ES-I3 (cell line): ENCODE data around the gene ZNF488.

Source experiments
- H3K36me3 ChIP-seq: 2 replicates; pipeline ENCODE4 v1.6.1; 2013; ENCODE audit warnings: mild to moderate bottlenecking, low read length, control low read depth, moderate library complexity; ENCODE audit not compliant: insufficient read depth
- H3K4me1 ChIP-seq: 2 replicates; pipeline ENCODE4 v1.6.1; 2013; ENCODE audit warnings: mild to moderate bottlenecking, control low read depth, low read length; ENCODE audit not compliant: insufficient read depth
- H3K9ac ChIP-seq: 2 replicates; pipeline ENCODE4 v1.6.1; 2013; ENCODE audit warnings: low read depth, mild to moderate bottlenecking, low read length, moderate library complexity
- H3K9me3 ChIP-seq: 2 replicates; pipeline ENCODE4 v1.6.1; 2013; ENCODE audit warnings: mild to moderate bottlenecking, low read length, moderate library complexity; ENCODE audit not compliant: control insufficient read depth, insufficient read depth

ZNF488 gene

GRCh38 chr10:47371629-47372485, 12.2 kb downstream of the ZNF488 start:
- Histone ChIP-seq H3K4me1 (peaks cover 10% of the 10 kb centered on the region; the same call in 1 of the 2 replicates), H3K9me3 (no peaks in the 10 kb centered on the region), H3K36me3 (no peaks in the 10 kb centered on the region), H3K9ac (no peak overlapping the region)

GRCh38 chr10:47370878-47371277, 13.2 kb downstream of the ZNF488 start:
- H3K9me3 ChIP-seq, result no peaks in the 10 kb centered on the region
- H3K4me1 ChIP-seq, result peaks cover 10% of the 10 kb centered on the region; the same call in 1 of the 2 replicates
- no peak overlapping the region for H3K9ac ChIP-seq
- H3K36me3 ChIP-seq, result no peaks in the 10 kb centered on the region

- Histone ChIP-seq H3K36me3 (no peaks in the 10 kb centered on the region), H3K9ac (no peak overlapping the region), H3K4me1 (peaks cover 10% of the 10 kb centered on the region; the same call in 1 of the 2 replicates), H3K9me3 (no peaks in the 10 kb centered on the region)
Measured at GRCh38 chr10:47370015-47370767, 13.9 kb downstream of the ZNF488 start.

GRCh38 chr10:47369251-47369894, 14.7 kb downstream of the ZNF488 start:
- no peak overlapping the region for H3K9ac ChIP-seq
- H3K9me3 ChIP-seq, result no peaks in the 10 kb centered on the region
- H3K36me3 ChIP-seq, result no peaks in the 10 kb centered on the region
- peaks cover 10% of the 10 kb centered on the region; the same call in 1 of the 2 replicates for H3K4me1 ChIP-seq

GRCh38 chr10:47368431-47369180, 15.5 kb downstream of the ZNF488 start:
- H3K36me3 ChIP-seq, result no peaks in the 10 kb centered on the region
- H3K9ac ChIP-seq, result no peak overlapping the region
- H3K9me3 ChIP-seq, result no peaks in the 10 kb centered on the region
- peaks cover 10% of the 10 kb centered on the region; the same call in 1 of the 2 replicates for H3K4me1 ChIP-seq

GRCh38 chr10:47367646-47368045, 16.4 kb downstream of the ZNF488 start:
- Histone ChIP-seq H3K36me3 (no peaks in the 10 kb centered on the region), H3K9ac (no peak overlapping the region), H3K9me3 (no peaks in the 10 kb centered on the region), H3K4me1 (peaks cover 6% of the 10 kb centered on the region; the same call in 1 of the 2 replicates)

- Histone ChIP-seq H3K9ac (no peak overlapping the region), H3K9me3 (no peaks in the 10 kb centered on the region), H3K36me3 (no peaks in the 10 kb centered on the region), H3K4me1 (no peaks in the 10 kb centered on the region)
Measured at GRCh38 chr10:47366731-47367460, 17.2 kb downstream of the ZNF488 start.

GRCh38 chr10:47366181-47366631, 17.9 kb downstream of the ZNF488 start:
- H3K9me3 ChIP-seq, result no peaks in the 10 kb centered on the region
- no peaks in the 10 kb centered on the region for H3K4me1 ChIP-seq
- H3K9ac ChIP-seq, result no peak overlapping the region
- no peaks in the 10 kb centered on the region for H3K36me3 ChIP-seq

GRCh38 chr10:47365431-47366180, 18.5 kb downstream of the ZNF488 start:
- H3K9ac ChIP-seq, result no peak overlapping the region
- H3K4me1 ChIP-seq, result no peaks in the 10 kb centered on the region
- H3K9me3 ChIP-seq, result no peaks in the 10 kb centered on the region
- H3K36me3 ChIP-seq, result no peaks in the 10 kb centered on the region

- H3K4me1 ChIP-seq, result no peaks in the 10 kb centered on the region
- H3K9ac ChIP-seq, result no peak overlapping the region
- no peaks in the 10 kb centered on the region for H3K9me3 ChIP-seq
- H3K36me3 ChIP-seq, result no peaks in the 10 kb centered on the region
Measured at GRCh38 chr10:47364911-47365310, 19.2 kb downstream of the ZNF488 start.

- Histone ChIP-seq H3K9me3 (no peaks in the 10 kb centered on the region), H3K36me3 (no peaks in the 10 kb centered on the region), H3K9ac (no peak overlapping the region), H3K4me1 (no peaks in the 10 kb centered on the region)
Measured at GRCh38 chr10:47364366-47364765, 19.7 kb downstream of the ZNF488 start.

GRCh38 chr10:47363781-47364180, 20.3 kb downstream of the ZNF488 start:
- Histone ChIP-seq H3K9ac (no peak overlapping the region), H3K36me3 (no peaks in the 10 kb centered on the region), H3K9me3 (no peaks in the 10 kb centered on the region), H3K4me1 (no peaks in the 10 kb centered on the region)

- Histone ChIP-seq H3K9me3 (no peaks in the 10 kb centered on the region), H3K4me1 (no peaks in the 10 kb centered on the region), H3K36me3 (no peaks in the 10 kb centered on the region), H3K9ac (no peak overlapping the region)
Measured at GRCh38 chr10:47362199-47362598, 21.9 kb downstream of the ZNF488 start.
